HL-60 (cell line): ENCODE data around the gene WT1.

Experiments used
- DNase-seq, 2 experiments: peaks; one replicate each; pipeline ENCODE4 v3.0.0-alpha.2; 2010 to 2020; ENCODE audit warnings: low read depth in 1 of 2, low spot score in 1 of 2
- H3K27ac ChIP-seq: fragments of 250-450 bp; sonication (Bioruptor Pico); replicated peaks from 2 replicates; pipeline ENCODE4 v1.5.1; 2020; ENCODE audit warnings: mild to moderate bottlenecking, moderate library complexity
- H3K27me3 ChIP-seq: fragments of 250-450 bp; sonication (Bioruptor Pico); 2 replicates; pipeline ENCODE4 v1.5.1; 2021; ENCODE audit warnings: mild to moderate bottlenecking, moderate library complexity; ENCODE audit not compliant: insufficient read depth, poor library complexity, severe bottlenecking
- H3K4me3 ChIP-seq: replicated peaks from 2 replicates; pipeline ENCODE4 v1.5.1; 2011; ENCODE audit warnings: mild to moderate bottlenecking, control low read depth, low read length; ENCODE audit not compliant: insufficient read depth
- GABPA ChIP-seq: IDR thresholded peaks from 2 replicates; pipeline ENCODE4 v1.6.1; 2012; ENCODE audit warnings: low read depth
- POLR2AphosphoS5 ChIP-seq: IDR thresholded peaks from 2 replicates; pipeline ENCODE4 v1.6.1; 2012; ENCODE audit warnings: low read depth
- SPI1 ChIP-seq: IDR thresholded peaks from 2 replicates; pipeline ENCODE4 v1.6.1; 2012; ENCODE audit warnings: low read depth, mild to moderate bottlenecking, borderline replicate concordance
- TF ChIP-seq, protein P1 (sequence below): IDR thresholded peaks from one replicate; pipeline ENCODE4 v1.5.1; 2011; ENCODE audit warnings: low read length, control low read depth, inconsistent platforms; ENCODE audit not compliant: insufficient read depth
- TF ChIP-seq, protein P2 (sequence below): IDR thresholded peaks from 2 replicates; pipeline ENCODE4 v1.6.1; 2012; ENCODE audit warnings: low read depth; ENCODE audit not compliant: insufficient replicate concordance

WT1 gene

GRCh38 chr11:32392840-32393239 is 42.5 kb downstream of the WT1 start:
- Histone ChIP-seq H3K4me3 (no peak overlapping the region), H3K27me3 (no peaks in the 10 kb centered on the region), H3K27ac (no peak overlapping the region)
- no peak for DNase-seq
- TF ChIP-seq POLR2AphosphoS5 (no peak), SPI1 (no peak), GABPA (no peak)
- TF ChIP-seq, protein P1, sequence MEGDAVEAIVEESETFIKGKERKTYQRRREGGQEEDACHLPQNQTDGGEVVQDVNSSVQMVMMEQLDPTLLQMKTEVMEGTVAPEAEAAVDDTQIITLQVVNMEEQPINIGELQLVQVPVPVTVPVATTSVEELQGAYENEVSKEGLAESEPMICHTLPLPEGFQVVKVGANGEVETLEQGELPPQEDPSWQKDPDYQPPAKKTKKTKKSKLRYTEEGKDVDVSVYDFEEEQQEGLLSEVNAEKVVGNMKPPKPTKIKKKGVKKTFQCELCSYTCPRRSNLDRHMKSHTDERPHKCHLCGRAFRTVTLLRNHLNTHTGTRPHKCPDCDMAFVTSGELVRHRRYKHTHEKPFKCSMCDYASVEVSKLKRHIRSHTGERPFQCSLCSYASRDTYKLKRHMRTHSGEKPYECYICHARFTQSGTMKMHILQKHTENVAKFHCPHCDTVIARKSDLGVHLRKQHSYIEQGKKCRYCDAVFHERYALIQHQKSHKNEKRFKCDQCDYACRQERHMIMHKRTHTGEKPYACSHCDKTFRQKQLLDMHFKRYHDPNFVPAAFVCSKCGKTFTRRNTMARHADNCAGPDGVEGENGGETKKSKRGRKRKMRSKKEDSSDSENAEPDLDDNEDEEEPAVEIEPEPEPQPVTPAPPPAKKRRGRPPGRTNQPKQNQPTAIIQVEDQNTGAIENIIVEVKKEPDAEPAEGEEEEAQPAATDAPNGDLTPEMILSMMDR, result no peak
- TF ChIP-seq, protein P2, sequence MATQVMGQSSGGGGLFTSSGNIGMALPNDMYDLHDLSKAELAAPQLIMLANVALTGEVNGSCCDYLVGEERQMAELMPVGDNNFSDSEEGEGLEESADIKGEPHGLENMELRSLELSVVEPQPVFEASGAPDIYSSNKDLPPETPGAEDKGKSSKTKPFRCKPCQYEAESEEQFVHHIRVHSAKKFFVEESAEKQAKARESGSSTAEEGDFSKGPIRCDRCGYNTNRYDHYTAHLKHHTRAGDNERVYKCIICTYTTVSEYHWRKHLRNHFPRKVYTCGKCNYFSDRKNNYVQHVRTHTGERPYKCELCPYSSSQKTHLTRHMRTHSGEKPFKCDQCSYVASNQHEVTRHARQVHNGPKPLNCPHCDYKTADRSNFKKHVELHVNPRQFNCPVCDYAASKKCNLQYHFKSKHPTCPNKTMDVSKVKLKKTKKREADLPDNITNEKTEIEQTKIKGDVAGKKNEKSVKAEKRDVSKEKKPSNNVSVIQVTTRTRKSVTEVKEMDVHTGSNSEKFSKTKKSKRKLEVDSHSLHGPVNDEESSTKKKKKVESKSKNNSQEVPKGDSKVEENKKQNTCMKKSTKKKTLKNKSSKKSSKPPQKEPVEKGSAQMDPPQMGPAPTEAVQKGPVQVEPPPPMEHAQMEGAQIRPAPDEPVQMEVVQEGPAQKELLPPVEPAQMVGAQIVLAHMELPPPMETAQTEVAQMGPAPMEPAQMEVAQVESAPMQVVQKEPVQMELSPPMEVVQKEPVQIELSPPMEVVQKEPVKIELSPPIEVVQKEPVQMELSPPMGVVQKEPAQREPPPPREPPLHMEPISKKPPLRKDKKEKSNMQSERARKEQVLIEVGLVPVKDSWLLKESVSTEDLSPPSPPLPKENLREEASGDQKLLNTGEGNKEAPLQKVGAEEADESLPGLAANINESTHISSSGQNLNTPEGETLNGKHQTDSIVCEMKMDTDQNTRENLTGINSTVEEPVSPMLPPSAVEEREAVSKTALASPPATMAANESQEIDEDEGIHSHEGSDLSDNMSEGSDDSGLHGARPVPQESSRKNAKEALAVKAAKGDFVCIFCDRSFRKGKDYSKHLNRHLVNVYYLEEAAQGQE, result no peak

GRCh38 chr11:32391956-32392553 is 43.3 kb downstream of the WT1 start:
- DNase-seq, result no peak
- Histone ChIP-seq H3K27me3 (no peaks in the 10 kb centered on the region), H3K4me3 (no peak overlapping the region), H3K27ac (no peak overlapping the region)
- no peak for TF ChIP-seq GABPA
- TF ChIP-seq, protein P2, result no peak

DNA sequence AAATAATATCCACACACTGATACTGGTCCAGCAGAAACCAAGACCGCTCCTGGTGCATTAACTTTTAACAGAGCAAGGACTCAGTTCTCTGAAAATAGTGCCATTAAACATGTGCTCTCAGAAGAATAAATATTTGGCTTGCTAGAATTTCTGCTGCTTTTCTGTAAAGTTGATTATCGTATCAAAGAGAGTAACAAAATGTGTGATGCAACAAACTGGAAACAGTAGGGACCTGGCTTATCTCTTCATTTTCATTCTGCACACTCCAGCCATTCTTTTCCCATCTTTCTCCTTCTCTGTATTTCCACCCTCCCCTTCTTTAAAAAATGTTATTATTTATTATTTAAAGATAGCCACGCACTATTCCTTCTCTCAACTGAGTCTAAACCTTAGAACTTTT is 43.9 kb downstream of the WT1 start:
- Histone ChIP-seq H3K27ac (no peak overlapping the region), H3K4me3 (no peak overlapping the region), H3K27me3 (no peaks in the 10 kb centered on the region)
- no peak for DNase-seq
- TF ChIP-seq POLR2AphosphoS5 (no peak), SPI1 (no peak), GABPA (no peak)
- TF ChIP-seq, protein P2, result no peak
- TF ChIP-seq, protein P1, result no peak
